GM19395 (cell line): ENCODE measurements around the gene CALN1.

Experiments
- ATAC-seq: cut with Tn5 transposase; IDR thresholded peaks from one replicate; pipeline ENCODE4 v1.9.1; 2021; ENCODE audit warnings: mild to moderate bottlenecking, moderate library complexity; ENCODE audit not compliant: unreplicated experiment

CALN1 gene

DNA sequence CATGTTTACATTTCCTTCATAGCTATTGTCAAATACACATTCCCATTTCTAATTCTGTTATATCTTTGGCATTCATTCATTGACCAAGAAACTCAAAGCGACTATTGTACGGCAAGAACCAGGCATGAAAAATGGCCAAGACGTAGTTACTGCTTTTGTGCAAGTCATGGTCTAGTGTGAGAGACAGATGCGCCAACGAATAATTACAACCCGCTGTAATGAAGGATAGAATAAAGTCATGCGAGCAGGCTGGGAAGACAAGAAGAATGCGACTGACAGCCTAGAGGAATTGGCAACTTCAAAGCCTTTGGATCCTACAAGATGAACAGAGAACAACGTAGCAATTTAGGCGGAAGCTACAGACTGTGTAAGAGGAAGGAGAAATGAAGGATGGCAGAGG lies 221.2 kb downstream of the CALN1 start:
- ATAC-seq = no peak

DNA sequence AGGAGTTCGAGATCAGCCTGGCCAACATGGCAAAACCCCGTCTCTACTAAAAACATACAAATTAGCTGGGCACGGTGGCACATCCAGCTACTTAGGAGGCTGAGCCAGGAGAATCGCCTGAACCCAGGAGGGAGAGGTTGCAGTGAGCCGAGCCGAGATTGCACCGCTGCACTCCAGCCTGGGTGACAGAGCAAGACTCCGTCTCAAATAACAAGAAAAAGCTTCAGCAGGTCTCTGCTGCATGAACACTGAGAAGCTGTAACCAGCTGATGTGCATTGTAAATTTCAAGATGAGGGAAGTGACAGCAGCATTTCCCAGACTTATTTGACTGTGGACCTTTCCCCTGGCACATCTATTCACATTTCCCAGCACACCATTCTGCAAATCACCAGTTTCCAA lies 222.0 kb downstream of the CALN1 start:
- ATAC-seq = no peak

DNA sequence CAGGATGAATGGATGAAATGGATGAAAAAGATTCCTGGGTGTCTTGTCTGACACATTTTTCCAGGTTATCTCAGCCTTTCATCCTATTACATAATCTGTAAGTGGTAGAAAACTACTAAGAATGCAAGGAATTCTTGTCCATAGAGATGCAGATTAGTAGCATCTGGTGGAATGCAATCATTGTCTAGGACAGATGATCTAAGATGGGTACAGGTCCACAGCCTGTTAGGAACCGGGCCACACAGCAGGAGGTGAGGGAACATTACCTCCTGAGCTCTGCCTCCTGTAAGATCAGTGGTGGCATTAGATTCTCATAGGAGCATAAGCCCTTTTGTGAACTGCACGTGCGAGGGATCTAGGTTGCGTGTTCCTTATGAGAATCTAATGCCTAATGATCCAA lies 225.0 kb downstream of the CALN1 start:
- no peak for ATAC-seq

DNA sequence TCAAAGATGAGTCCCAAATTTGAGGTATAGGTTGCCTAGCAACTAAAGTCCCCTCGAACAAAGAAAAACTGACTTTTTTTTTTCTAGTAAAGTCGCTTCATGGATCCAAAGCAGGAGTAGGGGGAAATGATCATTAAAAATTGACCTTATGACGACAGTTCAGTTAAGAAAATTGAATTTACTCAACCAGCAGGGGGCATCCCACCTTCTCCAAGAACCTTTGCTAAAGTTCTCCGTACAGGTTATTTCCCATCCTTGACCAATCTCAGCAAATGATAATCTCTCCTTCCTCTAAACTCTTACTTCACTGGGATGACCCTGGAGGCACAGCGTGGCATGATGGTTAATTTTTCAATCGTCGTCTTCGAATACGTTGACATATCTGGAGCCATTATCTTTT lies 228.3 kb downstream of the CALN1 start:
- no peak for ATAC-seq

DNA sequence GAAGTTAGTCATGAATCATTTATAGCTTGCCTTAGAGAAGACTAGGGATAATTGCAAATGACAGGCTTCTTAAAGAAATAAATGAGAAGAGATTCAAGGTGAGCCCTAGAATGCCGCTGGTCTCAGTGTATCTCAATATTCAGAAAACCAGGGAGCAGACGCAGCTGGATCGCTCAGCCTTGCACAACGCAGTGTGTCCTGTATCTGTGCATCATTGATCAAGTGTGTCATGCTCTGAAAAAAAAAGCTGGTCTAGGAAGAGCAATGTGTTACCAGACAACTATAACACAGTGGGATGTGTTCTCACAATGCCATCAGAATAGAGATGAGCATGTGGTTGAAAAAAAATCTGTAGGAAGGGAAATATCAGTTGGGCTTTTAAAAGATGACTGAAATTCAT lies 230.1 kb downstream of the CALN1 start:
- no peak for ATAC-seq

DNA sequence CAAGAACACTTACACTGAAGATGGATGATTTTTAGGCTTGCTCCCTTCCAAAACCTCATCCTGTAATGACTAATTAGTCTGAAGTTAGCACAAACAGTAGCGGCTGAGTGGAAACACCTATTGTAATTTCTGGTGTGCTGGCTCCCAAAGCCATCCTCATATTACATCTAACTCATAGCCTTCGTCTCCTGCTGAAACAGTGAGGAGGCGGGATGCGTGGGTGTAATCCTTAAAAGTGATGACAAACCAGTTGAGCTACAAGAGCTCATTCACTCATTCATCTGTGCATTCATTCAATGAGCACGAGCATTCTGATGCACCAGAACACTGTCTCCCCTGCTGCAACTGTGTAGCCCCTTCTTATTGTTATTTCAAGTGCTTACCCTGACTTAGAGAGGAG lies 235.3 kb downstream of the CALN1 start:
- no peak for ATAC-seq

DNA sequence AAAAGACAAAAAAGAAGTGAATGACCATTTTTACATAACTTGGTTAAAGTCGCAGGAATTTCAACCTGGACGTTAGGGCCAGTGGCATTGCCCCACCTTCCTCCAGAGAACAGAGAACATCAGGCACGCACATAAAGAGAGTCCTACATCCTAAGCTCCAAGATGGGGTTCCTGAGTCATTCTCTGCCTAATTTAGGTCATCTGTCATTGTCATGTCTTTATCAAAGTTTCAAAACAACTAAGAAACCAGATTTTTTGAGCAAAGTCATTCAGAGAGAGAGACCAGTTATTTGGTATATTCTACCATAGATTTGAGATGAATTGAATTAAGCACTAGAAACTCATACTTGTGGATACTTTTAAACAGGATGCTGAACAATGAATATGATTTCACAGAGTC lies 241.7 kb downstream of the CALN1 start:
- ATAC-seq = no peak

DNA sequence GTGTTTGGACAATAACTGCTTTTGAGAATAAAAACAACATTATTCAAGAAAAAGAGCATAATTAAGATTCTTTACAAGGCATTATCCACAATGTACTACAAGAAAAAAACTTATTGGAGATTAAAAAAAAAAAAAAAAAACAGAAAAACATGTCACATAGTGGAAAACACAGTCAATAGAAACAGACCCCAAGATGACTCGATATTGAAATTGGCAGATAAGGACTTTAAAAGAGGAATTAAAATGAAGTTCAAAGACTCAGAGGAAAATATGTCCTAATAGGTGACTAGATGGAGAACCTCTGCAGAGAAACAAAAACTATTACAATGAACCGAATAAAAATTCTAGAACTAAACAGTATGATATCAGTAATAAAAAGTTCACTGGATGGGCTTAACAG lies 248.9 kb downstream of the CALN1 start:
- no peak for ATAC-seq

DNA sequence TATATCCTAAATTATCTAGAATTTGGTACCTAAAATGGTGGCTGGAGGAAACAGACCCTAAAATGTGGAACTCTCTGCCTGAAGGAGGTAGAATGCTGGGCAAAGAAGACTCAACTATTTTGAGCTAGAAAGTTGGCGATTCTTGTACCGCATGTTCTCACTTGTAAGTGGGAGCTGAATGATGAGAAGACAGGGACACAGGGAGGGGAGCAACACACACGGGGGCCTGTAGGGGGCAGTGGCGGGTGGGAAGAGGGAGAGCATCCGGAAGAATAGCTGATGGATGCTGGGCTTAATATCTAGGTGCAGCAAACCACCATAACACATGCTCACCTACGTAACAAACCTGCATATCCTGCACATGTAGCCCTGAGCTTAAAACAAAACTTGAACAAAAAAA lies 250.6 kb downstream of the CALN1 start:
- ATAC-seq = no peak

DNA sequence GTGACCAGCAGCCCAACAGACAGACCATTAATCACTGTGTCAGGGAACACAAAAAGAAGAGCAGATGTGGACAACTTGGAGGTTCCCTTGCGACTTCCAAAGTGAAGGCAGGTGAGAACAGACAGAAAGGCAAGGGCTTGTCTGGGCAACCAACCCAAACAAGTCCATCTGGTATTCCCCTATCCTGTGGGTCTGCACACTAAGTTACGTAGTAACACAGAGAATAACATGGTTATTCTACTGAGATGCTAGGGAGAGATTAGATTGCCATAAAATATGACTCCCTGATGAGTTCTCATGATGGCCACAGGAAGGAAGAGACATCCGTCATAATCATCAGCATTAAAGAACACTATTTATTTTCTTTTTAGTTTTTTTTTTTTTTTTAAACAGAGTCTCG lies 252.2 kb downstream of the CALN1 start:
- no peak for ATAC-seq

DNA sequence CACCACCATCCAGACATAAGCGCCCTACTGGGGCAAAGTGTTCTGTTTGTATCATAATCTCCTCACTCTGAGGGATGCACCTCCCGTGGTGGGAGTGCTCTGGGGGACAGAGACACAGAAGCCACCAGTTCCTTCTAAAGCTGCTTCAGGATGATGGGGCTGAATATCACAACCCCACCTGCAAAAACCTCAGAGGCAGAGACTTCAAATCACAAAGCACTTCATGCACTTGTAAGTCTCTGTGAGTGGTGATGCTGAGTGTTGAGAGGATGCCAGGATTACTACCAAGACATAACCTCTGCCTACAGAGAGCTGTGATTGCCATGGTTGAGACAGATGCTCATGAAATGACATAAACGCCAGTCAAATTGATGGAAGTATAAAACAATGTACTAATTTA lies 255.5 kb downstream of the CALN1 start:
- no peak for ATAC-seq

DNA sequence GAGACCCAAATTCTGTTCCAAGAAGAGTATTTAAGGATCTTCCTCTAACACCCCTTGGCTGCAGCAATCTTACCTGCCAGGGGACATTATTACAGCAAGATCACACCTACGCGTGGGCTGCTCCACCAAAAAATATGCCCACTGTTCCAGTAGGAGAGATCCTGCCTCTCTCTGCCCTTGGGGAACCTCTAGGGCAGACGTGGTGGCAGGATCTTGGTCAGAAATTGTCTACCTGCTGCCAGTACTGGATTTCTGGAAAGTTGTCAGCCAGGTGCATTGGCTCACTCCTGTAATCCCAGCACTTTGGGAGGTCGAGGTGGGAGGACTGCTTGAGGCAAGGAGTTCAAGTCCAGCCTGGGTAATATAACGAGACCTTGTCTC lies 259.0 kb downstream of the CALN1 start:
- ATAC-seq = no peak

DNA sequence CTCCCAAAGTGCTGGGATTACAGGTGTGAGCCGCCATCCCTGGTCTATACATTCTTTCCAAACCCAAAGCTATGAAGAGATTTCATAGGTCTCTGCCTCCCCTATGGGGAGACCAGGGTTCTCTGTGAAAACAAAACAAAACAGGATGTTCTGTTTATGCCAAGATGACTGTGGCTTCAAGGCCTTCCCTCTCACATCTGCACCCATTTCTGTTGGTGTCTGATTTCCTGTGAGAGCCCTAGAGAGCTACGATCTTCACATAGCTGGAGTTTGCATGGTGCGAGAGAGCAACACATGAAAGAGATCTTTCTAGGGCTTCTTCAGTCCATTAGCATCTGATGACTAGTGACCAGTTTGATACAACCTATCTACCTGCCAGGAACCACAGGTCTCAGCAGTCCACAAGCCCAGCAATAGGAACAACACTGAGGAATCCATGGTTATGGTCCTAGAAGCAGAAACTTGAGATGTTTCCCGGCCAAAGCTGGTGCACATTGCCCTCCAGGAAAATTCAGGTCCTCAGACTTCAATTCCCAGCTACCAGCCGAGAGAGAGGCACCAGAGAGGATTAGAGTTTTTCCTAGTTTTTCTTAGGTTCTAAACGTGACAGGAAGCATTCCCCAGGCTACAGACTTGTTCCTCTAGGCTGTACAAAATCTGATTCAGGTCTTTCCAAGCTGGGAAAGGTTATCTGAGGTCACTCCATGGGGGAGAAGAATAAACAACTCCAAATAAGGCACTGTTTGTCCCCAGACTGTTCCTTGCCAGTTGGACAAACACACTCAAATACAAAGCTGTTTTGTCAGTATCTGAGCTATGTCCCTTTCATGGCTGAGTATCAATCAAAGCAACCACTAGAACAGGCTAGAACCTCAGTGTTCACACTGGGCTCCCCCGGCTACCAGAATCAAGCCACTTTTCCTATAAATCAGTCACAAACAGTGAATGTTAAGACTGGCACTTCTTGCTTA lies 259.7 kb downstream of the CALN1 start:
- ATAC-seq = no peak

DNA sequence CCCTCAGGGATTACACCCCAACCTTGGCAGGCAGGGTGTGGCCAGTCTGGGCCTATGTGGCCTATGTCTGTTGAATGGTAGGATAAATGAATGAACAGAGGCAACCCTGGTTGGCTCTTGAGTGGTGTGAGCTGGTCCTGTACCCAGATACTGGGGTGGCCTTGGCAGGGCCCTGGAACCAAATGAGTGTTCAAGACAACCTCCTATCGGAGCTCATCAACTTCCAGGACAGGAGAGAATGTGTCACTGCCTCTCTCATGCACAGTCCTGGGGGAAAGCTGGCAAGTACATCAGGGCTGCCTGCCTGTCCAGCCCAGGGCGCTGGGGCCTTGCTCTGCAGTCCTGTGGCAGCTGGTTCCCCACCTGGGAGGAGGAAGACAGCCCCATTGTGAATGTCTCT lies 271.6 kb downstream of the CALN1 start:
- no peak for ATAC-seq

DNA sequence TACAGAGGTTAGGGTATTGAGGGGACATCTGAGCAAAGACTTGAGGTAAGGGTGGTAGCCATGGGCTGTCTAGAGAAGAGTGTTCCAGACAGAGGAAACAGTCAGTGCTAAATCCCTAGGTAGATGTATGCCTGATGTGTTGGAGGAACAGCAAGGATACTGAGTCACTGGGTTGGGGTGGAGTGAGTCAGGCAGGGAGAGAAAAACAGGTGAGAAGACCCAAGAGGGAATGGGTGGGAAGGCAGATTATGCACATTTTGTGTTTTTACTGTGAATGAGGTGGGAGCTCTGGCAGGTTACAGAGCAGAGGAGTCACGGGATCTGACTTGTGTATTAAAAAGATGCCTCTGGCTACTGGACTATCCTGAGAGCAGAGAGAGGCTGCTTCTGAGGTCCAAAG lies 285.0 kb downstream of the CALN1 start:
- ATAC-seq = no peak

DNA sequence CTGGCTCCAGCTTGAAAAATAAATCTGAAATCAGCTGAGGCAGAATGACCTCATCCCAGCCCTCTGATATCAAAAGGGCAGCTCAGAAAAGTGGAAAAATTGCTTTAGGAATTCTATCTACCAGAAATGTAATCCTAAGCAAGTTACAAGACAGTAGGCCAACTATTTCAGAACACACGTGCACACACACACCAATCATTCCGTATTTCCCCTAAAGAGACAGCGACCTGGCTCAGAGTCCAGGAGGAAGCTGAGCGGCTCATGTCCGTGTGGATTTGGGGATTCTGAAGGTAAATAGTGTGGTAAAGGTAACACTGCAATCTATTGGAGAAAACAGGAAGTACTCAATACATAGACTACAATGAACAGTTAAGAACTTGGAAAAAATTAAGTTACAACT lies 288.2 kb downstream of the CALN1 start:
- no peak for ATAC-seq

DNA sequence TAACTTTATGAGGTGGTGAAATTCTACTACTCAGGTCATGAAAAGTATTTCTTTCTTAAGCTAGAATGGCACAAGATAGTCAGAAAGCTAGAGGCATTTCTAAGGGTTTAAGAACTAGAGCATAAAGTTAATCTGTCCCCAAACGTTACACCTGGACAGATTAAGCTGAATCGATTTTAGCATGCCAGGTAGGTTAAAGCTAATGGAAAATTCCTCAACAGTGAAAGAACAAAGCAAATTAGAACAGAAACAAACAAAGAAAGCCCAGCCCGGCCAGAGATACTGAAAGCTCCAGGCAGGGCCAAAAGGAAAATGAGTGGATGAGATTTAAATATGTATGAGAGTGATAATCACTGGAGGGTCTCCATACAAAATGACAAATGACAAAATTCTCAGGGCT lies 293.8 kb downstream of the CALN1 start:
- ATAC-seq = no peak

DNA sequence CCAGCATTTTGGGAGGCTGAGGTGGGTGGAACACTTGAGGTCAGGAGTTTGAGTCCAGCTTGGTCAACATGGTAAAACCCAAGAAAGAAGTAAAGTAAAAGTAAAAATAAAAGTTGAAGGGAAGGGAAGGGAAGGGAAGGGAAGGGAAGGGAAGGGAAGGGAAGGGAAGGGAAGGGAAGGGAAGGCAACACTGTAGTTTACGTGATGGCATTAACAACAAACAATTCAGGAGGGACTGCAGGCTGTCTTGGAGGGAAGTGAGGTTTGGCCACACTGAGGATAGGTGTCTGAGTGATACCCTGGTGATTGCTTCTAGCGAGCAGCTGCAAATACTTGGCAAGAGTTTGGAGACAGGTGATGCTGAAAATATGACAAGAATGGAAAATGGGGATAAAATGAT lies 298.0 kb downstream of the CALN1 start:
- no peak for ATAC-seq

DNA sequence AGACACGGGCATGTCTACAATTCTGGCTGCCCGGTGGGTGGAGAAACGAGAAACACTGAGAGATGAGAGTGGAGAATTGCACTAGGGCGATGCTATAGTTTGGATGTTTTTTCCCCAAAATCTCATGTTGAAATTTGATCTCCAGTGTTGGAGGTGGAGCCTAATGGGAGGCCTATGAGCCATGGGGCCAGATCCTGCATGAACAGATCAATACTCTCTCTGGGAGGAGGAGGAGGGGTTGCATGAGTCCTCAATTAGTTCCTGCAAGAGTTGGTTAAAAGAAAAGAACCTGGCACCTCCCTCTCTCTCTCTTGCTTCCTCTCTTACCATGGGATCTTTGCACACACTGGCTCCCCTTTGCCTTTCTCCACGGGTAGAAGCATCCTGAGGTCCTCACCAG lies 299.1 kb downstream of the CALN1 start:
- ATAC-seq = no peak

DNA sequence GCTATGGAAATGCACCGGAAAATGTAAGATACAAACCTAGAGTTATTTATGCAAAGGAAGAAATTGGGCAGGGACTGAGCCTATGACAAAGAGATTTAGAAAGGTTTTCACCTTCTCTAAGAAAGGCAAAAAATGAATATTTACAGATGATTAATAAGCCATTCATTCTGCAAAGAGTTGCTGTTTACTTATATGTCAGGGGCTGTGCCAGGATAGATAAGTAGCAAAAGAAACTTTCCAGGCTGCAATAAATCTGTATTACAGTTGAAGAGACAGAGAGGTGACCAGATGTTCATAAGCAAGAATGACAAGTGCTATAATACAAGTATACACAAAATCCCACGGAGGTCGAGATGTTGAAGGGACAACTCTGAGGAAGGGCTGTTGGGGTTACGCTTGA lies 299.6 kb downstream of the CALN1 start:
- ATAC-seq = no peak

DNA sequence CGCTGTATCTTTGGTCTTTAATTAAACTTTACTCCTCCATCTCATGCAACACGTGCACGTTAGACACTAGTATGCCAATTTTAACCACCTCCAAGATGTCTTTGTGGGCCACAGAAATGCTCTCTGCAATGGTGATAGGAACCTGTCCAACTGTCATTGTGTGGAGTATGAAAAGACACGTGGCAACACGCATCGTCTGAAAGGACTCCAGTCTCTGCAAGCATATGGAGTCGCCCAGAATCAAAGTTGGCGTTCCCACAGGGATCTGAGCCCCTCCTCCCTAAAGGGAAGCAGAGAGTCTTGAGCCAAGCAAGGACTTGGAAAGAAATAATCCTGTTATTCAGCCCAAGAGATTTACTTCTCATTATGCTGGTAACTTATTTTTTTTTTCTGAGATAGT lies 301.1 kb downstream of the CALN1 start:
- ATAC-seq = no peak

DNA sequence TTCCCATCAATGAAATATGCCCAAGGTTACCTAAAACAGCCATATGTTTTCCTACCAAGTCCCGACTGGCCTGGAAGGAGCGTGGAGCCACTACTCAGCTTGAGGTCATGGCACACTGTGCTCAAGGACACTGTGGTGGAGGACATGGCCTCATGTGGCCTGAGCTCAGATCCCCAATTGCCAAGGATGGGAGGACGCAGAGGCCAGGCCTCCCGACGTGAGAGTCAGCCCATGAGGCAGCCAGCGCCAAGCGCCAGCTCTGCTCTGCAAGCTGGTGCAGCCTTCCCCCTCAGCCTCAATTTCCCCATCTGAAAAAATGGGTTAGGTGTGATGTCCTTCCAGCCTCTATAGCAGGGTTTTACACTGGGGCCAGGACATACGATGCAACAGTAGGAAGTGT lies 302.6 kb downstream of the CALN1 start:
- no peak for ATAC-seq

DNA sequence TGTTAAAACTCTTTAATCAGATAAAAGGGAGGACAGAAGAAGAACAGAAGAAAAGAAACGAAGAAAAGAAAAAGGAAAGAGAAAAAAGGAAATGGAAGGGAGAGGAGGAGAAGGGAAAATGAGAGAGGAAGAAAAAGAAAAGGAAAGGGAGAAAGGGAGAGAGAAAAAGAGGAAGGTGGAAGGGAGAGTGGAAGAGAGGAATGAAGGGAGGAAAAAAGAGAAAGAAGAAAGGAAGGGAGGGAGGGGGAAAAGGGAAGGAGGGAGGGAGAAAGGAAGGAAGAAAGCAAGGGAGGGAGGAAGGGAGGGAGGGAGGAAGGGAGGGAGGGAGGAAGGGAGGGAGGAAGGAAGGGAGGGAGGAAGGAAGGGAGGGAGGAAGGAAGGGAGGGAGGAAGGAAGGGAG lies 305.7 kb downstream of the CALN1 start:
- ATAC-seq = no peak
